PC-3 (cell line): ENCODE results near the gene MPI. TPM values are rescaled to one million over a fixed set of nuclear protein-coding genes. Genes with fewer than 3 reads are reported as not detected.
"Not testable (repeated sequence)": the region's sequence is repeated elsewhere in the genome, so short reads cannot be mapped to it uniquely, and the experiment has no call there.

Experiments
- ATAC-seq: fragments of 200-7000 bp; cut with Tn5 transposase; 2 replicates; pipeline ENCODE4 v1.9.1; 2020; ENCODE audit warnings: mild to moderate bottlenecking, moderate library complexity
- BruUV-seq: library from RNA; stranded (reverse); fragments of 400-500 nt; replicated peaks from 2 replicates; lab custom pipeline; 2021; lab: Mats Ljungman, UMichigan
- CTCF ChIA-PET: fragments of 300-600 bp; sonication (Branson Sonifier 250); formaldehyde crosslinking; loops from one replicate; lab custom pipeline; 2022; ENCODE audit warnings: antibody characterized with exemption; lab: Charles Lee
- POLR2A ChIA-PET: fragments of 300-600 bp; sonication (Branson Sonifier 250); formaldehyde crosslinking; loops from one replicate; lab custom pipeline; 2022; ENCODE audit warnings: antibody characterized with exemption; ENCODE audit not compliant: unreplicated experiment; lab: Charles Lee
- DNase-seq: peaks from one replicate; pipeline ENCODE4 v3.0.0-alpha.2; 2015
- H2AFZ ChIP-seq: fragments of 300-600 bp; sonication (generic); 2 replicates; pipeline ENCODE4 v1.6.0; 2016; ENCODE audit warnings: antibody characterized with exemption, low read length
- H3F3A ChIP-seq: fragments of 300-600 bp; sonication (generic); one replicate; pipeline ENCODE4 v1.6.0; 2017; ENCODE audit warnings: antibody characterized with exemption, low read length, control low read depth, mild to moderate bottlenecking; ENCODE audit not compliant: unreplicated experiment
- H3K27ac ChIP-seq: fragments of 300-600 bp; sonication (generic); 2 replicates; pipeline ENCODE4 v1.5.1; 2016; ENCODE audit warnings: mild to moderate bottlenecking, low read length
- H3K27me3 ChIP-seq: fragments of 300-600 bp; sonication (generic); 2 replicates; pipeline ENCODE4 v1.6.1; 2016; ENCODE audit warnings: low read length, mixed read lengths
- H3K36me3 ChIP-seq: fragments of 300-600 bp; sonication (generic); 2 replicates; pipeline ENCODE4 v1.6.1; 2016; ENCODE audit warnings: low read depth, mixed run types, low read length, mixed read lengths
- H3K4me1 ChIP-seq: fragments of 300-600 bp; sonication (generic); 2 replicates; pipeline ENCODE4 v1.5.1; 2016; ENCODE audit warnings: low read length; ENCODE audit not compliant: insufficient read depth
- H3K4me2 ChIP-seq: fragments of 300-600 bp; sonication (generic); 2 replicates; pipeline ENCODE4 v1.6.0; 2016; ENCODE audit warnings: low read length
- H3K4me3 ChIP-seq: fragments of 300-600 bp; sonication (generic); 2 replicates; pipeline ENCODE4 v1.5.1; 2016; ENCODE audit warnings: mild to moderate bottlenecking, low read length, mixed read lengths
- H3K79me2 ChIP-seq: fragments of 300-600 bp; sonication (generic); 2 replicates; pipeline ENCODE4 v1.6.1; 2017; ENCODE audit warnings: low read length, mixed read lengths
- H3K9ac ChIP-seq: fragments of 300-600 bp; sonication (generic); 2 replicates; pipeline ENCODE4 v1.6.0; 2016; ENCODE audit warnings: mild to moderate bottlenecking, low read length
- H3K9me2 ChIP-seq: fragments of 300-600 bp; sonication (generic); replicated peaks from 2 replicates; pipeline ENCODE4 v1.6.1; 2016; ENCODE audit warnings: mixed run types, low read length, mixed read lengths
- H3K9me3 ChIP-seq: fragments of 300-600 bp; sonication (generic); 2 replicates; pipeline ENCODE4 v1.6.1; 2016; ENCODE audit warnings: low read length, mixed read lengths
- H4K20me1 ChIP-seq: fragments of 300-600 bp; sonication (generic); 2 replicates; pipeline ENCODE4 v1.6.1; 2016; ENCODE audit warnings: low read length, mixed read lengths
- EZH2 ChIP-seq: fragments of 300-600 bp; sonication (generic); IDR thresholded peaks from one replicate; pipeline ENCODE4 v1.6.1; 2017; ENCODE audit warnings: antibody characterized with exemption, mild to moderate bottlenecking, low read length; ENCODE audit not compliant: unreplicated experiment
- EZH2phosphoT487 ChIP-seq: fragments of 300-600 bp; sonication (generic); IDR thresholded peaks from 2 replicates; pipeline ENCODE4 v1.6.1; 2018; ENCODE audit warnings: mild to moderate bottlenecking, antibody characterized with exemption, low read length, borderline replicate concordance
- intact Hi-C: fragments of 100-400 bp; cut with micrococcal nuclease; formaldehyde crosslinking; loops from 2 replicates; pipeline ENCODE4 v1.9.0; 2023
- total RNA-seq: library from RNA; depleted of rRNA; stranded (reverse); fragments of >200 nt; gene quantifications from 2 replicates; pipeline ENCODE4 v1.2.3, GENCODE V29; 2014
- TF ChIP-seq, protein P1 (sequence below): fragments of 300-600 bp; sonication (generic); conservative IDR thresholded peaks from 2 replicates; pipeline ENCODE4 v1.5.1; 2017; ENCODE audit warnings: antibody characterized with exemption, low read depth, mild to moderate bottlenecking, low read length

The MPI gene
- total RNA-seq, 1 experiment from 2014 or later, result 35.2 TPM

DNA sequence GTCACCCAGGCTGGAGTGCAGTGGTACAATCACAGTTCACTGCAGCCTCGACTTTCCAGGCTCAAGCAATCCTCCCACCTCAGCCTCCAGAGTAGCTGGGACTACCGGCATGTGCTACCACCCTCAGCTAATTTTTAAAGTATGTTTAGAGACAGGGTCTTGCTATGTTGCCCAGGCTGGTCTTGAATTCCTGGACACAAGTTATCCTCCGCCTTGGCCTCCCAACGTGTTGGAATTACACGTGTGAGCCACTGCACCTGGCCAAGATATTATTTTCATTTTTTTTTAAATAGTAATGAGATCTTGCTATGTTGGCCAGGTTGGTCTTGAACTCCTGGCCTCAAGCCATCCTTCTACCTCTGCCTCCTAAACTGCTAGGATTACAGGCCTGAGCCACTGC is 4.4 kb upstream of the MPI start:
- DNase-seq (no peak), ATAC-seq (no peak)
- Histone ChIP-seq H3K27me3 (no peaks in the 10 kb centered on the region), H3K4me2 (no peak overlapping the region), H3K9ac (no peak overlapping the region), H3K27ac (no peak overlapping the region), H3K9me2 (no peaks in the 10 kb centered on the region), H3K4me1 (peaks cover 17% of the 10 kb centered on the region; the same call in 1 of the 2 replicates), H3K9me3 (no peaks in the 10 kb centered on the region), H3F3A (no peaks in the 10 kb centered on the region), H3K4me3 (no peak overlapping the region), H3K79me2 (peaks cover 6% of the 10 kb centered on the region), H4K20me1 (no peaks in the 10 kb centered on the region), H3K36me3 (no peaks in the 10 kb centered on the region), H2AFZ (no peak overlapping the region)
- ChIA-PET POLR2A (no interaction called here), CTCF (no interaction called here)
- TF ChIP-seq, protein P1, sequence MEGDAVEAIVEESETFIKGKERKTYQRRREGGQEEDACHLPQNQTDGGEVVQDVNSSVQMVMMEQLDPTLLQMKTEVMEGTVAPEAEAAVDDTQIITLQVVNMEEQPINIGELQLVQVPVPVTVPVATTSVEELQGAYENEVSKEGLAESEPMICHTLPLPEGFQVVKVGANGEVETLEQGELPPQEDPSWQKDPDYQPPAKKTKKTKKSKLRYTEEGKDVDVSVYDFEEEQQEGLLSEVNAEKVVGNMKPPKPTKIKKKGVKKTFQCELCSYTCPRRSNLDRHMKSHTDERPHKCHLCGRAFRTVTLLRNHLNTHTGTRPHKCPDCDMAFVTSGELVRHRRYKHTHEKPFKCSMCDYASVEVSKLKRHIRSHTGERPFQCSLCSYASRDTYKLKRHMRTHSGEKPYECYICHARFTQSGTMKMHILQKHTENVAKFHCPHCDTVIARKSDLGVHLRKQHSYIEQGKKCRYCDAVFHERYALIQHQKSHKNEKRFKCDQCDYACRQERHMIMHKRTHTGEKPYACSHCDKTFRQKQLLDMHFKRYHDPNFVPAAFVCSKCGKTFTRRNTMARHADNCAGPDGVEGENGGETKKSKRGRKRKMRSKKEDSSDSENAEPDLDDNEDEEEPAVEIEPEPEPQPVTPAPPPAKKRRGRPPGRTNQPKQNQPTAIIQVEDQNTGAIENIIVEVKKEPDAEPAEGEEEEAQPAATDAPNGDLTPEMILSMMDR, result no peak
- no peak for TF ChIP-seq EZH2
- TF ChIP-seq EZH2phosphoT487, result no peak
- intact Hi-C loops, result no loop called here
- no TSS peak for BruUV-seq

DNA sequence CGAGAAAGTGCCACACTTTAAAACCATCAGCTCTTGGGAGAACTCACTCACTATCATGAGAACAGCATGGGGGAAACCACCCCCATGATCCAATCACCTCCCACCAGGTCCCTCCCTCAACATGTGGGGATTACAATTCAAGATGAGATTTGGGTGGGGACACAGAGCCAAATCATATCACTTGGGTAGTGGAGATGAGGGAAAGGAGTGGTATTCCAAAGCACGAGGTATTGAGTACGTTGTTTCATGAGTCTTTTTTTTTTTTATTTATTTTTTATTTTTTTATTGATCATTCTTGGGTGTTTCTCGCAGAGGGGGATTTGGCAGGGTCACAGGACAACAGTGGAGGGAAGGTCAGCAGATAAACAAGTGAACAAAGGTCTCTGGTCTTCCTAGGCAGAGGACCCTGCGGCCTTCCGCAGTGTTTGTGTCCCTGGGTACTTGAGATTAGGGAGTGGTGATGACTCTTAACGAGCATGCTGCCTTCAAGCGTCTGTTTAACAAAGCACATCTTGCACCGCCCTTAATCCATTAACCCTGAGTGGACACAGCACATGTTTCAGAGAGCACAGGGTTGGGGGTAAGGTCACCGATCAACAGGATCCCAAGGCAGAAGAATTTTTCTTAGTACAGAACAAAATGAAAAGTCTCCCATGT is 2.2 kb upstream of the MPI start:
- POLR2A ChIA-PET, H3K9me3 ChIP-seq, H3K4me2 ChIP-seq, H3K27ac ChIP-seq, intact Hi-C loops, ATAC-seq, H4K20me1 ChIP-seq, H3K36me3 ChIP-seq, H3K9me2 ChIP-seq, H3K4me3 ChIP-seq, BruUV-seq, H3K9ac ChIP-seq, H2AFZ ChIP-seq, H3F3A ChIP-seq, DNase-seq, H3K27me3 ChIP-seq: not testable (repeated sequence)
- peaks cover 16% of the 10 kb centered on the region for H3K79me2 ChIP-seq
- CTCF ChIA-PET, result interaction anchor here (0.7 kb wide), 1 partner anchor 10 kb away, joined by 8 read pairs; no protein-coding TSS in a partner anchor
- H3K4me1 ChIP-seq, result peaks cover 38% of the 10 kb centered on the region

DNA sequence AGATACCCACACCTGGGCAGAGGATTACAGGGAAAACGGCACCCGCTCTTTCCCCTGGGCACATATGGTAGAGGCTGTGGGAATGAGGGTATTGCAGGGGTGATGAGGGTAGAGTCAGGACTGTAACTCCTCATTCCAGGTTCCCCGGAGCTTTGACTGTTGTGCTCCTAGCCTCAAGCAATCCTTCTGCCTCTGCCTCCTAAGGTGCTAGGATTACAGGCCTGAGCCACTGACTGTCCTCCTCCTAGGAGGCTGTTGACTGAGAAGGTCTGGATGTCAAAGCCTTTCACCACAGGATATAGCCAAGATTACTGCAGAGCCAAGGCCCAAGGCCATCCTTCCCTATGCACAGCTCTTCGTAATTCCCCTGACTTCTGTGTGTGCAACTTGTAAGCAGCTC is 1.1 kb upstream of the MPI start:
- ChIA-PET CTCF (no interaction called here), POLR2A (no interaction called here)
- peaks cover 16% of the 10 kb centered on the region for H3K79me2 ChIP-seq
- ATAC-seq (no peak), DNase-seq (no peak)
- peaks cover 45% of the 10 kb centered on the region for H3K4me1 ChIP-seq
- H3F3A ChIP-seq, result no peaks in the 10 kb centered on the region
- H4K20me1 ChIP-seq, result no peaks in the 10 kb centered on the region
- H3K9ac ChIP-seq, result no peak overlapping the region
- H3K27ac ChIP-seq, result no peak overlapping the region
- no peak overlapping the region for H3K4me2 ChIP-seq
- no peak for TF ChIP-seq EZH2phosphoT487
- TF ChIP-seq, protein P1, result no peak
- TF ChIP-seq EZH2, result no peak
- no peaks in the 10 kb centered on the region for H3K9me3 ChIP-seq
- no peak overlapping the region for H2AFZ ChIP-seq
- no peaks in the 10 kb centered on the region for H3K9me2 ChIP-seq
- no TSS peak for BruUV-seq
- intact Hi-C loops, result no loop called here
- H3K4me3 ChIP-seq, result no peak overlapping the region
- no peaks in the 10 kb centered on the region for H3K27me3 ChIP-seq
- peaks cover 12% of the 10 kb centered on the region; the same call in 1 of the 2 replicates for H3K36me3 ChIP-seq
